Colonic mucosa (tissue), 4 donors: ENCODE data around the gene WTIP. TPM values are rescaled to one million over a fixed set of nuclear protein-coding genes. Genes with fewer than 3 reads are reported as not detected.
A peak's percentile ranks its signal among the peaks of the same experiment; 100 is the strongest.
"Not testable (repeated sequence)": the region's sequence is repeated elsewhere in the genome, so short reads cannot be mapped to it uniquely, and the experiment has no call there.

Experiments
- DNase-seq: peaks from one replicate; pipeline ENCODE4 v3.0.0-alpha.2; 2020
- H3K27ac ChIP-seq: fragments of 200-600 bp; one replicate; pipeline ENCODE4 v1.8.0; 2021
- H3K27me3 ChIP-seq: fragments of 200-600 bp; one replicate; pipeline ENCODE4 v1.8.0; 2021
- H3K36me3 ChIP-seq: fragments of 200-600 bp; one replicate; pipeline ENCODE4 v1.8.0; 2021
- H3K4me1 ChIP-seq: fragments of 200-600 bp; one replicate; pipeline ENCODE4 v1.8.0; 2021; ENCODE audit warnings: mild to moderate bottlenecking
- H3K4me3 ChIP-seq: fragments of 200-600 bp; one replicate; pipeline ENCODE4 v1.8.0; 2021
- H3K9ac ChIP-seq, 2 donors: one replicate each; pipeline ENCODE4 v1.7.0; 2013; ENCODE audit warnings: control low read depth in 2 of 2, low read depth in 2 of 2, low read length in 2 of 2
- H3K9me3 ChIP-seq: fragments of 200-600 bp; one replicate; pipeline ENCODE4 v1.8.0; 2021
- intact Hi-C: fragments of 100-400 bp; cut with DNase I; formaldehyde crosslinking; loops from one replicate; pipeline ENCODE4 v1.14.1; 2022
- total RNA-seq, 2 donors: library from RNA; stranded (reverse); fragmentation: NEBNext Ultra II Directional in 1 of 2; extraction: Animal tissue kit (Norgen Biotek cat#: 25700) in 1 of 2; gene quantifications; one replicate each; pipeline ENCODE4 v1.2.1, GENCODE V29; 2021
- TF ChIP-seq, protein P1 (sequence below): fragments of 200-600 bp; IDR thresholded peaks from one replicate; pipeline ENCODE4 v1.8.0; 2022; ENCODE audit warnings: antibody characterized with exemption, mild to moderate bottlenecking
- donor health status: healthy.
- donor health status: DM: no; HTN: no; CAD: no.
- donor health status: DM: no; HTN: no; CAD: no.

The WTIP gene
- total RNA-seq, 2 donors from 2014 or later, result 2.1 to 3.6 TPM

DNA sequence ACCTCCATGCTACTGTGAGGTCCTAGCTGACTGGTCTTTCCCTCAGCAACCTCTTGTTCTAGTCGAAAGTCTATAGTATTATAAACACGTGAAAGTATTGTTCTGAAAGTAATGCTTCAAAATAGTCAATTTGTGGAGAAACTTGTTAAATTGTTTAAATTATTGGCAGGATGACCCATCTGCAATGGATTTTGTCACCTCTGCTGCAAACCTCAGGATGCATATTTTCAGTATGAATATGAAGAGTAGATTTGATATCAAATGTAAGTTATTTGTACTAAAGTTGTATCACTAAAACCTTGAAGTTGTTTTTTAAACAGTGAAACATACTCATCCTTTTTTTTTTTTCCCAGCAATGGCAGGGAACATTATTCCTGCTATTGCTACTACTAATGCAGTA lies 27.5 kb upstream of the WTIP start:
- Histone ChIP-seq H3K36me3 (peaks cover 4% of the 10 kb centered on the region), H3K27me3 (no peaks in the 10 kb centered on the region), H3K4me1 (no peaks in the 10 kb centered on the region), H3K27ac (no peak overlapping the region), H3K9me3 (no peaks in the 10 kb centered on the region), H3K4me3 (no peak overlapping the region), H3K9ac (no peak overlapping the region)
- TF ChIP-seq, protein P1, sequence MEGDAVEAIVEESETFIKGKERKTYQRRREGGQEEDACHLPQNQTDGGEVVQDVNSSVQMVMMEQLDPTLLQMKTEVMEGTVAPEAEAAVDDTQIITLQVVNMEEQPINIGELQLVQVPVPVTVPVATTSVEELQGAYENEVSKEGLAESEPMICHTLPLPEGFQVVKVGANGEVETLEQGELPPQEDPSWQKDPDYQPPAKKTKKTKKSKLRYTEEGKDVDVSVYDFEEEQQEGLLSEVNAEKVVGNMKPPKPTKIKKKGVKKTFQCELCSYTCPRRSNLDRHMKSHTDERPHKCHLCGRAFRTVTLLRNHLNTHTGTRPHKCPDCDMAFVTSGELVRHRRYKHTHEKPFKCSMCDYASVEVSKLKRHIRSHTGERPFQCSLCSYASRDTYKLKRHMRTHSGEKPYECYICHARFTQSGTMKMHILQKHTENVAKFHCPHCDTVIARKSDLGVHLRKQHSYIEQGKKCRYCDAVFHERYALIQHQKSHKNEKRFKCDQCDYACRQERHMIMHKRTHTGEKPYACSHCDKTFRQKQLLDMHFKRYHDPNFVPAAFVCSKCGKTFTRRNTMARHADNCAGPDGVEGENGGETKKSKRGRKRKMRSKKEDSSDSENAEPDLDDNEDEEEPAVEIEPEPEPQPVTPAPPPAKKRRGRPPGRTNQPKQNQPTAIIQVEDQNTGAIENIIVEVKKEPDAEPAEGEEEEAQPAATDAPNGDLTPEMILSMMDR, result no peak
- DNase-seq, result no peak
- intact Hi-C loops, result no loop called here

DNA sequence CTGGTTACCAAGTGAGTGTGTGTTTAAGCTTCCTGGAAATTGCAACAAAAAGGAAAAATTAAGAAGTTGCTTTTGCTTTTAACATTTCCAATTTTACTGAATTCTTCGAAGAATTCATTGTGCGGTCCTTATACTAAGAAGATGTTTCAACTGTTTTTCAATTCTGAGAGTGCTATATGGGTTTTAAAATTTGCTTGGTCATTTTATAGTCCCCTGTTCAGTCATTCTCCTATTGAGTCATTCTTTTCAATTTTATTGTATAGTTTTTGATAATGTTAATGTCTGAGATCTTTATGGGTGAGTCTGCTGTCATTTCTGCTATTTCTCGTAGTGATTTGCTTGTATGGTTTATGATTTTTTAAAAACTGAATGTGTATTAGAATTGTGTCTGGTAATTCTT lies 26.9 kb upstream of the WTIP start:
- TF ChIP-seq, protein P1, result no peak
- no peak overlapping the region for H3K4me3 ChIP-seq
- no peaks in the 10 kb centered on the region for H3K27me3 ChIP-seq
- no peaks in the 10 kb centered on the region for H3K9me3 ChIP-seq
- no peak overlapping the region for H3K27ac ChIP-seq
- H3K4me1 ChIP-seq, result no peaks in the 10 kb centered on the region
- intact Hi-C loops, result no loop called here
- no peak overlapping the region for H3K9ac ChIP-seq
- peaks cover 4% of the 10 kb centered on the region for H3K36me3 ChIP-seq
- DNase-seq, result no peak

DNA sequence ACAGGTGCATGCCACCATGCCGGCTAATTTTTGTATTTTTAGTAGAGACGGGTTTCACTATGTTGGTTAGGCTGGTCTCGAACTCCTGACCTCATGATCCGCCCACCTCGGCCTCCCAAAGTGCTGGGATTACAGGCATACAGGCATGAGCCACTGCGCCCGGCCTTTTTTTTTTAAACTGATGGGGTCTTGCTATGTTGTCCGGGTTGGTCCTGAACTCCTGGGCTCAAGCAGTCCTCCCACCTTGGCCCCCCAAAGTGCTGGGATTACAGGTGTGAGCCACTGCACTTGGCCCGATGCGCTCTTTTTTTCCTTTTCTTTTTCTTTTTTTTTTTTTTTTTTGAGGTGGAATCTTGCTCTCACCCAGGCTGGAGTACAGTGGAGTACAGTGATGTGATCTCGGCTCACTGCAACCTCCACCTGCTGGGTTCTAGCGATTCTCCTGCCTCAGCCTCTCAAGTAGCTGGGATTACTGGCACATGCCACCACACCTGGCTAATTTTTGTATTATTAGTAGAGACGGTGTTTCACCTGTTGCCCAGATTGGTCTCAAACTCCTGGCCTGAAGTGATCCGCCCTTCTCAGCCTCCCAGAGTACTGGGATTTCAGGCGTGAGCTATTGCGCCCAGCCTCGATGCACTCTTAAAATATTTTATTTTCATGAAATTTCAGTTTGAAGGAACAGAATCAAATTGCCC lies 25.6 kb upstream of the WTIP start:
- H3K4me1 ChIP-seq, intact Hi-C loops, H3K9me3 ChIP-seq, H3K36me3 ChIP-seq, DNase-seq, H3K27me3 ChIP-seq, H3K4me3 ChIP-seq, H3K9ac ChIP-seq, H3K27ac ChIP-seq: not testable (repeated sequence)

DNA sequence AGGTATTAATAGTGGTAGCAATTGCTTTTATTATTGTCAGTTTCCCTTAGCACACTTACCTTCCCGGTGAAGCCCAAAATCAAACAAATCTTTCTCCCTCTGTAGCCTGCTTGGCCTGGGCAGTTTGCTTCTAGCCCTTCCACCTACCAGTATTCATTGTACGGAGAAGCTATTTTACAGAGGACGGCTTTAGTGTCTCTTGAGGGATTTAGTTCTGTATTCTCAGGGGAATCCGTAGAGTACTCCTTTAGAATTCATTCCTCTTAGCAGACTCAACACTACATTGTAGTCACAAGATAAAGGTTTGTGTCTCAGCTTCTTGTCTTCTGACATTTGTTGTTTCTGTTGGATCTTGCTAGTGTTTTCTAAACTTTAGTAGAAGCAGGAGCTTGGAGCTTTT lies 24.1 kb upstream of the WTIP start:
- no peak overlapping the region for H3K27ac ChIP-seq

DNA sequence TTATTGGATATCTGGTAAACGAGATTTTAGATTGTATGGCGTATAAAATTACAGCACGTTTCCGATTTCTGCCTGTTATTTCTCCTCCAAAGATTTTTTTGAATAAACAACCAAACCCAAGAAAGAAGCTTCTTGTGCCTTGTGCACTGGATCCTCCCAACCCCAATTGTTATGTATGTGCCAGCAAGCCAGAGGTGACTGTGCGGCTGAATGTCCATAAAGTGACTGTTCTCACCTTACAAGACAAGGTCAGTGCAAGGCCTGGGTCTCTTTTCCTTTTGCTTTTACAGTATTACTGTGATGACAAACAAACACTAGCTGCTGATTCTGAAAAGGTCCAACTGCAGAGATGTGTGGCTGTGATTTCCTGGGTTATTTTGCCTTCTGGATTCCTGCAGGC lies 22.9 kb upstream of the WTIP start:
- no peak overlapping the region for H3K9ac ChIP-seq
- no peaks in the 10 kb centered on the region for H3K27me3 ChIP-seq
- intact Hi-C loops, result no loop called here
- no peaks in the 10 kb centered on the region for H3K4me1 ChIP-seq
- TF ChIP-seq, protein P1, result no peak
- H3K4me3 ChIP-seq, result no peak overlapping the region
- DNase-seq, result no peak
- H3K36me3 ChIP-seq, result peaks cover 6% of the 10 kb centered on the region
- no peaks in the 10 kb centered on the region for H3K9me3 ChIP-seq
- H3K27ac ChIP-seq, result no peak overlapping the region

More for the DNA sequence above, 24.1 kb upstream of the WTIP start:
- H3K9ac ChIP-seq, result no peak overlapping the region
- H3K36me3 ChIP-seq, result no peaks in the 10 kb centered on the region
- no peaks in the 10 kb centered on the region for H3K27me3 ChIP-seq
- H3K4me3 ChIP-seq, result no peak overlapping the region
- TF ChIP-seq, protein P1, result no peak
- no peak for DNase-seq
- H3K9me3 ChIP-seq, result no peaks in the 10 kb centered on the region
- no peaks in the 10 kb centered on the region for H3K4me1 ChIP-seq
- intact Hi-C loops, result no loop called here

DNA sequence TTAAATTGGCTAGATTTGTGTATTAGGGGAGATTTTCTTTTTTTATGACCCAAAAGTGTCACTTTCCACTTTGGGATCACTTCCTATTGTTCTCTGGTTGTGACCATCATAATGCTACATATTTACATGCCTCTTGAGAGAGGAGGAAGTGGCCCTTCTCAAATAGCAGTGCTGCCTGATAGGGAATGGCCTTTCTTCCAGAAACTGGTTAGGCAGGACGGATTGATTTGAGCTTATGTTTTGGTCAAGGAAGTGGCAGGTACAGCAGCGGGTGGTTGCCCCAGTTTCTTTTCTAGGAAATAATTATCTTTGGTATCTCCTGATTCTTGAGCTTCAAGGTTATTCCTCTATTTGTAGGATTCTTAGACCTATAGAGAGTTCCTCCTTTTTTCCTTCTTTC lies 21.9 kb upstream of the WTIP start:
- Histone ChIP-seq H3K9me3 (no peaks in the 10 kb centered on the region), H3K27me3 (no peaks in the 10 kb centered on the region), H3K36me3 (peaks cover 11% of the 10 kb centered on the region), H3K4me1 (no peaks in the 10 kb centered on the region), H3K27ac (no peak overlapping the region), H3K9ac (peak overlapping the region in 1 of 2 donors; percentile 2), H3K4me3 (no peak overlapping the region)
- no peak for DNase-seq
- TF ChIP-seq, protein P1, result no peak
- intact Hi-C loops, result no loop called here
